Neutrophil (primary cell): Measurements from ENCODE around the gene YWHAG.
"Not testable (repeated sequence)": the region's sequence is repeated elsewhere in the genome, so short reads cannot be mapped to it uniquely, and the experiment has no call there.

Experiments used
- H3K27ac ChIP-seq: fragments of 200-600 bp; sonication (generic); 2 replicates; pipeline ENCODE4 v1.5.1; 2016; ENCODE audit warnings: mild to moderate bottlenecking, moderate library complexity
- H3K27me3 ChIP-seq: fragments of 200-600 bp; sonication (generic); 2 replicates; pipeline ENCODE4 v1.6.0; 2016; ENCODE audit warnings: mild to moderate bottlenecking
- H3K36me3 ChIP-seq: fragments of 200-600 bp; sonication (generic); 2 replicates; pipeline ENCODE4 v1.5.1; 2017
- H3K4me1 ChIP-seq, 2 experiments: fragments of 200-600 bp in 1 of 2; sonication (generic) in 1 of 2; 1 replicate in 1 of 2; 2 replicates in 1 of 2; pipeline versions ENCODE4 v1.5.1 to v1.6.1; 2013 to 2016; ENCODE audit warnings: low read depth in 1 of 2, low read length in 1 of 2, mild to moderate bottlenecking in 1 of 2, moderate library complexity in 1 of 2; ENCODE audit not compliant: control insufficient read depth in 1 of 2, insufficient read depth in 1 of 2
- H3K4me3 ChIP-seq, 2 experiments: fragments of 200-600 bp in 1 of 2; sonication (generic) in 1 of 2; 1 replicate in 1 of 2; 2 replicates in 1 of 2; pipeline ENCODE4 v1.5.1; 2013 to 2016; ENCODE audit warnings: low read depth in 1 of 2, low read length in 1 of 2, mild to moderate bottlenecking in 1 of 2, moderate library complexity in 1 of 2
- H3K9me3 ChIP-seq: fragments of 200-600 bp; sonication (generic); 2 replicates; pipeline ENCODE4 v1.5.1; 2016
- TF ChIP-seq, protein P1 (sequence below): fragments of 200-600 bp; sonication (generic); IDR thresholded peaks from 2 replicates; pipeline ENCODE4 v1.5.1; 2016; ENCODE audit warnings: antibody characterized with exemption

The YWHAG gene

GRCh38 chr7:76296743-76297740, 61.7 kb downstream of the YWHAG start:
- H3K4me1 ChIP-seq: peaks cover 5% of the 10 kb centered on the region in 2 experiments
- TF ChIP-seq, protein P1, sequence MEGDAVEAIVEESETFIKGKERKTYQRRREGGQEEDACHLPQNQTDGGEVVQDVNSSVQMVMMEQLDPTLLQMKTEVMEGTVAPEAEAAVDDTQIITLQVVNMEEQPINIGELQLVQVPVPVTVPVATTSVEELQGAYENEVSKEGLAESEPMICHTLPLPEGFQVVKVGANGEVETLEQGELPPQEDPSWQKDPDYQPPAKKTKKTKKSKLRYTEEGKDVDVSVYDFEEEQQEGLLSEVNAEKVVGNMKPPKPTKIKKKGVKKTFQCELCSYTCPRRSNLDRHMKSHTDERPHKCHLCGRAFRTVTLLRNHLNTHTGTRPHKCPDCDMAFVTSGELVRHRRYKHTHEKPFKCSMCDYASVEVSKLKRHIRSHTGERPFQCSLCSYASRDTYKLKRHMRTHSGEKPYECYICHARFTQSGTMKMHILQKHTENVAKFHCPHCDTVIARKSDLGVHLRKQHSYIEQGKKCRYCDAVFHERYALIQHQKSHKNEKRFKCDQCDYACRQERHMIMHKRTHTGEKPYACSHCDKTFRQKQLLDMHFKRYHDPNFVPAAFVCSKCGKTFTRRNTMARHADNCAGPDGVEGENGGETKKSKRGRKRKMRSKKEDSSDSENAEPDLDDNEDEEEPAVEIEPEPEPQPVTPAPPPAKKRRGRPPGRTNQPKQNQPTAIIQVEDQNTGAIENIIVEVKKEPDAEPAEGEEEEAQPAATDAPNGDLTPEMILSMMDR: no peak
- H3K4me3 ChIP-seq: no peak overlapping the region
- H3K9me3 ChIP-seq: no peaks in the 10 kb centered on the region
- no peak overlapping the region for H3K27ac ChIP-seq
- H3K27me3 ChIP-seq: peaks cover 39% of the 10 kb centered on the region
- no peaks in the 10 kb centered on the region for H3K36me3 ChIP-seq

GRCh38 chr7:76294344-76295024, 64.3 kb downstream of the YWHAG start:
- H3K27ac ChIP-seq: no peak overlapping the region
- TF ChIP-seq, protein P1: no peak
- no peaks in the 10 kb centered on the region for H3K36me3 ChIP-seq
- no peaks in the 10 kb centered on the region for H3K9me3 ChIP-seq
- H3K4me3 ChIP-seq: no peak overlapping the region
- peaks cover 16% of the 10 kb centered on the region for H3K27me3 ChIP-seq
- H3K4me1 ChIP-seq: peaks cover 11% of the 10 kb centered on the region in 2 experiments

- no peak overlapping the region for H3K27ac ChIP-seq
- TF ChIP-seq, protein P1: no peak
- peaks cover 16% of the 10 kb centered on the region for H3K27me3 ChIP-seq
- peaks cover 11% of the 10 kb centered on the region in 2 experiments for H3K4me1 ChIP-seq
- no peaks in the 10 kb centered on the region for H3K36me3 ChIP-seq
- H3K9me3 ChIP-seq: no peaks in the 10 kb centered on the region
- no peak overlapping the region for H3K4me3 ChIP-seq
Observed at GRCh38 chr7:76293407-76293901, 65.3 kb downstream of the YWHAG start.

- H3K4me3 ChIP-seq, H3K27ac ChIP-seq, H3K9me3 ChIP-seq, H3K36me3 ChIP-seq: not testable (repeated sequence)
- peaks cover 16% of the 10 kb centered on the region for H3K27me3 ChIP-seq
- peaks cover 11% of the 10 kb centered on the region in 2 experiments for H3K4me1 ChIP-seq
Observed at GRCh38 chr7:76292911-76293310, 65.9 kb downstream of the YWHAG start.

DNA sequence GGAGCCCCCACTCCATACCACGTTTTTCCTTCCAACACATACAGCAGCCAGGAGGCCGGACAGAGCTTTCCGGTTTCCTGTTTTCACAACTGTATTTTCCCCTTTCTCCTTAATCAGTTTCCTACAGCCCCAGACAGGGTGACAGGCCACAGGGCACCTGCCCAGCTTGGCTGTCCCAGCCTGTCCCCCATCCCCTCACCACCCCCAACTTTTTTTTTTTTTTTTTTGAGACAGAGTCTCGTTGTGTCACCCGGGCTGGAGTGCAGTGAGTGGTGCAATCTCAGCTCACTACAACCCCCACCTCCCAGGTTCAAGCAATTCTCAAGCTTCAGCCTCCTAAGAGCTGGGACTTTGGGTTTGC, 66.6 kb downstream of the YWHAG start:
- H3K27me3 ChIP-seq: peaks cover 16% of the 10 kb centered on the region
- peaks cover 11% of the 10 kb centered on the region in 2 experiments for H3K4me1 ChIP-seq
- H3K27ac ChIP-seq: no peak overlapping the region
- no peaks in the 10 kb centered on the region for H3K9me3 ChIP-seq
- peak overlapping the region; percentile 13 to 33 for H3K4me3 ChIP-seq
- TF ChIP-seq, protein P1: no peak
- no peaks in the 10 kb centered on the region for H3K36me3 ChIP-seq
